Adipose tissue (tissue), 3 donors: Measurements from ENCODE around the gene SPRTN. TPM values are rescaled to one million over a fixed set of nuclear protein-coding genes. Genes with fewer than 3 reads are reported as not detected.

ENCODE experiments used
- H3K27ac ChIP-seq: one replicate; pipeline ENCODE4 v1.5.1; 2013; ENCODE audit warnings: low read depth, low read length
- whole genome bisulfite sequencing, 3 donors: extraction: QIAGEN DNeasy Blood & Tissue Kit; methylation state at CpG; one replicate each; pipeline ENCODE4 v1.1.7; 2013; 5-methylcytosine and 5-hydroxymethylcytosine counted together
- polyA plus RNA-seq, 3 donors: library from polyadenylated mRNA; stranded (reverse); fragments of 200-250 nt; gene quantifications; one replicate each; pipeline ENCODE4 v1.2.3, GENCODE V29; 2013
- donor health status: healthy with polysubstance abuse.
- donor health status: Bipolar disorder and iron deficiency.
- donor health status: healthy.

Gene SPRTN
- polyA plus RNA-seq, 3 donors, result 1.5 to 6.3 (median 4.1) TPM

GRCh38 chr1:231363624-231364023, 25.5 kb downstream of the SPRTN start:
- 85 to 93% (median 86%) methylated on average over 1 of the region's 1 CpG for WGBS, 3 donors
- H3K27ac ChIP-seq, result no peak overlapping the region

- WGBS, 3 donors, result 81 to 91% (median 89%) methylated on average over 5 of the region's 5 CpGs
- no peak overlapping the region for H3K27ac ChIP-seq
Measured at GRCh38 chr1:231364192-231364591, 26.1 kb downstream of the SPRTN start.

- WGBS, 3 donors, result 73 to 87% (median 86%) methylated on average over 3 of the region's 3 CpGs
- H3K27ac ChIP-seq, result no peak overlapping the region
Measured at GRCh38 chr1:231369282-231369681, 31.2 kb downstream of the SPRTN start.

GRCh38 chr1:231372501-231372900, 34.4 kb downstream of the SPRTN start:
- H3K27ac ChIP-seq, result no peak overlapping the region

GRCh38 chr1:231374394-231374793, 36.3 kb downstream of the SPRTN start:
- 83 to 89% (median 87%) methylated on average over 4 of the region's 4 CpGs for WGBS, 3 donors
- H3K27ac ChIP-seq, result no peak overlapping the region

- WGBS, 3 donors, result 56 to 74% (median 64%) methylated on average over 4 of the region's 4 CpGs
Measured at GRCh38 chr1:231376101-231376500, 38.0 kb downstream of the SPRTN start.

GRCh38 chr1:231376875-231377549, 38.9 kb downstream of the SPRTN start:
- 63 to 69% (median 65%) methylated on average over 5 of the region's 5 CpGs for WGBS, 3 donors
- H3K27ac ChIP-seq, result no peak overlapping the region

More at GRCh38 chr1:231376101-231376500, 38.0 kb downstream of the SPRTN start:
- H3K27ac ChIP-seq, result no peak overlapping the region

- 65 to 78% (median 68%) methylated on average over 2 of the region's 2 CpGs for WGBS, 3 donors
- no peak overlapping the region for H3K27ac ChIP-seq
Measured at GRCh38 chr1:231381729-231382128, 43.6 kb downstream of the SPRTN start.

GRCh38 chr1:231382426-231382825, 44.3 kb downstream of the SPRTN start:
- H3K27ac ChIP-seq, result no peak overlapping the region
- WGBS, 3 donors, result 86 to 95% (median 87%) methylated on average over 3 of the region's 3 CpGs

- no peak overlapping the region for H3K27ac ChIP-seq
- WGBS, 3 donors, result 66 to 77% (median 70%) methylated on average over 5 of the region's 5 CpGs
Measured at GRCh38 chr1:231383159-231383860, 45.2 kb downstream of the SPRTN start.

GRCh38 chr1:231384696-231385415, 46.8 kb downstream of the SPRTN start:
- WGBS, 3 donors, result 93 to 98% (median 94%) methylated on average over 6 of the region's 6 CpGs
- no peak overlapping the region for H3K27ac ChIP-seq

GRCh38 chr1:231385416-231385748, 47.3 kb downstream of the SPRTN start:
- no peak overlapping the region for H3K27ac ChIP-seq

GRCh38 chr1:231386466-231386865, 48.4 kb downstream of the SPRTN start:
- H3K27ac ChIP-seq, result no peak overlapping the region

More at GRCh38 chr1:231385416-231385748, 47.3 kb downstream of the SPRTN start:
- WGBS, 3 donors, result 63 to 93% (median 91%) methylated on average over 2 of the region's 2 CpGs

- H3K27ac ChIP-seq, result no peak overlapping the region
- WGBS, 3 donors, result 75 to 89% (median 87%) methylated on average over 5 of the region's 5 CpGs
Measured at GRCh38 chr1:231387770-231388669, 49.9 kb downstream of the SPRTN start.

GRCh38 chr1:231390071-231390470, 52.0 kb downstream of the SPRTN start:
- no peak overlapping the region for H3K27ac ChIP-seq
- WGBS, 3 donors, result 42 to 63% (median 55%) methylated on average over 2 of the region's 2 CpGs

GRCh38 chr1:231392389-231393131, 54.5 kb downstream of the SPRTN start:
- no peak overlapping the region for H3K27ac ChIP-seq

GRCh38 chr1:231393668-231394067, 55.6 kb downstream of the SPRTN start:
- H3K27ac ChIP-seq, result no peak overlapping the region

More at GRCh38 chr1:231392389-231393131, 54.5 kb downstream of the SPRTN start:
- 33 to 88% (median 81%) methylated on average over 1 of the region's 1 CpG for WGBS, 3 donors
